Measurements from ENCODE around the gene DAND5. TPM values are rescaled to one million over a fixed set of nuclear protein-coding genes. Genes with fewer than 3 reads are reported as not detected.

DAND5 gene, protein sequence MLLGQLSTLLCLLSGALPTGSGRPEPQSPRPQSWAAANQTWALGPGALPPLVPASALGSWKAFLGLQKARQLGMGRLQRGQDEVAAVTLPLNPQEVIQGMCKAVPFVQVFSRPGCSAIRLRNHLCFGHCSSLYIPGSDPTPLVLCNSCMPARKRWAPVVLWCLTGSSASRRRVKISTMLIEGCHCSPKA
- not detected in 2 replicates for total RNA-seq (2016; rRNA removed; fragmentation: Illumina TruSeq; extraction: Trizol)
- total RNA-seq (2016; cell fraction: cytosol; rRNA removed; fragmentation: Illumina TruSeq; extraction: Trizol; ENCODE audit: low read depth) = not detected in 2 replicates
- total RNA-seq (2016; cell fraction: insoluble cytoplasmic fraction; rRNA removed; fragmentation: Illumina TruSeq; extraction: Trizol) = not detected in 2 replicates
- not detected in 2 replicates for total RNA-seq (2016; cell fraction: membrane; rRNA removed; fragmentation: Illumina TruSeq; extraction: Trizol)
- not detected in 2 replicates for total RNA-seq (2016; cell fraction: nucleus; rRNA removed; fragmentation: Illumina TruSeq; extraction: Trizol)
- polyA plus RNA-seq (2011; rRNA removed) = 0.04 TPM in 1 of 2 replicates, not detected in the other
- polyA plus RNA-seq (2011; cell fraction: cytosol; rRNA removed) = 0.03 and 0.04 TPM in 2 replicates
- 0.10 and 0.13 TPM in 2 replicates for polyA plus RNA-seq (2011; cell fraction: nucleus; rRNA removed)
- not detected in 2 replicates for polyA plus RNA-seq (2012)
- not detected in 2 replicates for polyA plus RNA-seq (2016; cell fraction: cytosol; fragmentation: Illumina TruSeq; extraction: Trizol; ENCODE audit: low read depth)
- not detected in 2 replicates for polyA plus RNA-seq (2016; cell fraction: insoluble cytoplasmic fraction; fragmentation: Illumina TruSeq; extraction: Trizol; ENCODE audit: low read depth)
- not detected in 2 replicates for polyA plus RNA-seq (2016; cell fraction: membrane; fragmentation: Illumina TruSeq; extraction: Trizol; ENCODE audit: low read depth)
- not detected in 2 replicates for polyA plus RNA-seq (2016; cell fraction: nucleus; fragmentation: Illumina TruSeq; extraction: Trizol; ENCODE audit: insufficient read depth, low read depth)
- 0.40 TPM in 1 of 2 replicates, not detected in the other for polyA minus RNA-seq (2011; rRNA and poly(A)+ RNA removed; ENCODE audit: low replicate concordance)
- polyA minus RNA-seq (2011; cell fraction: cytosol; rRNA and poly(A)+ RNA removed) = not detected in 2 replicates
- not detected in 2 replicates for polyA minus RNA-seq (2011; cell fraction: nucleus; rRNA and poly(A)+ RNA removed)
- percentile 17 among the genes with signal in this experiment for Bru-seq, nascent RNA
- BruChase-seq, experiment 1, labeled RNA remaining after a 6-hour chase = percentile 24 among the genes with signal in this experiment
- BruChase-seq, experiment 2, labeled RNA remaining after a 2-hour chase = percentile 16 among the genes with signal in this experiment
- long read RNA-seq, experiment 1 = 0 reads
- long read RNA-seq, experiment 2 = 0 reads

DNA sequence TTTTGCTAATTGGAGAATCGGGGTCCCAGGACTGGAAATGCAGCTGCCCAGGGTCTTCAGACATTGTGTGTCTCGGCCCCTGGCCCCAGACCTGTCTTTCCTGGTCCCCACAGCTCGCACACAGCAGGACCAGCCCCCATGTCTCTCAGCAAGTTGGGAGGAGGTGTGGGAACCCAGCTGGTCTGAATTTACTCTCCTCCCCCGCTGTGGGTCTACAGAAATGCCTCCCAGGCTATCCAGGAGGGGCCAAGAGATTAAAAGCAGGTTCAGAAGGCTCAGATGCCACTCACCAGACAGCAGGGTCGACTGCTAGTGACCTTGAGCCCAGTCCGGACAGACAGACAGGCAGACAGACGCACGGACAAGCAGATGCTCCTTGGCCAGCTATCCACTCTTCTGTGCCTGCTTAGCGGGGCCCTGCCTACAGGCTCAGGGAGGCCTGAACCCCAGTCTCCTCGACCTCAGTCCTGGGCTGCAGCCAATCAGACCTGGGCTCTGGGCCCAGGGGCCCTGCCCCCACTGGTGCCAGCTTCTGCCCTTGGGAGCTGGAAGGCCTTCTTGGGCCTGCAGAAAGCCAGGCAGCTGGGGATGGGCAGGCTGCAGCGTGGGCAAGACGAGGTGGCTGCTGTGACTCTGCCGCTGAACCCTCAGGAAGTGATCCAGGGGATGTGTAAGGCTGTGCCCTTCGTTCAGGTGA, at the start of gene DAND5:
DAND5 (plus strand) TSS at position 285 of the 697 bp plus-strand sequence; CDS start at position 370, 85 bp downstream.
- FAIRE-seq = no peak
- Histone ChIP-seq H3K4me3 (replicated peaks in 1 of 3; ENCODE audit: insufficient read depth in 1 of 3, low read depth in 2 of 3, low read length in 3 of 3) (peak within 1 kb of the TSS in 1 of 3 experiments; percentile 6; a peak in 1 of 6 replicates), H3K9ac (ENCODE audit: insufficient read depth, low read depth, low read length) (peak within 1 kb of the TSS; percentile 31; the same call in 1 of the 2 replicates), H3K4me1 (ENCODE audit: insufficient read depth, low read length) (peaks cover 24% of the 10 kb centered on the region), H2AFZ (ENCODE audit: low read length) (no peak within 1 kb of the TSS), H3K27ac (ENCODE audit: extremely low read length, insufficient read depth, low read length) (no peak within 1 kb of the TSS), H3K27me3 (ENCODE audit: control insufficient read depth in 1 of 2, insufficient read depth in 2 of 2, low read length in 2 of 2) (no peaks in the 10 kb centered on the region), H3K9me3 (ENCODE audit: low read length) (no peaks in the 10 kb centered on the region), H3K36me3 (replicated peaks in 1 of 2; ENCODE audit: control insufficient read depth in 1 of 2, insufficient read depth in 2 of 2, low read length in 2 of 2) (no peaks in the 10 kb centered on the region), H3K4me2 (ENCODE audit: low read depth, low read length) (peak within 1 kb of the TSS; percentile 42), H4K20me1 (ENCODE audit: insufficient read depth, low read length) (no peaks in the 10 kb centered on the region), H3K79me2 (ENCODE audit: insufficient read depth, low read length) (no peaks in the 10 kb centered on the region)
- intact Hi-C loops (cut with micrococcal nuclease; ENCODE audit: unreplicated experiment) (no loop called here), in situ Hi-C loops (cut with HindIII; ENCODE audit: extremely low pct_ligation_motif_present, low pct_unique_long_range_greater_than_20kb) (no loop called here)
- ChIA-PET CTCF (ENCODE audit: low intra/inter-chr PET ratio, low total read pairs) (no interaction called here), POLR2A (no interaction called here)
- no TSS peak for BruUV-seq (replicated peaks)
- no peak for DNase-seq (ENCODE audit: low spot score)
- ATAC-seq = no peak
- WGBS (ENCODE audit: low lambda C conversion rate) = 0% methylated on average over 3 of the region's 14 CpGs
- TF ChIP-seq HNRNPL (IDR thresholded peaks at IDR 0.05; ENCODE audit: low read depth, low read length) (0 out of 2 replicates have a peak, but pooled peaks have one; percentile 52), TOPORS (CRISPR knock-in tag; IDR thresholded peaks at IDR 0.05) (no peak)

All from HepG2 (cell line).